Fibroblast of the aortic adventitia (primary cell): ENCODE results near the gene MYO1H. TPM values are rescaled to one million over a fixed set of nuclear protein-coding genes. Genes with fewer than 3 reads are reported as not detected.

Experiments used
- DNase-seq: peaks from one replicate; pipeline ENCODE4 v3.0.0-alpha.2; 2010; ENCODE audit warnings: low read depth
- H3K4me3 ChIP-seq: 2 replicates; pipeline ENCODE4 v1.5.1; 2011; ENCODE audit warnings: low read depth, mild to moderate bottlenecking, control low read depth, low read length, moderate library complexity
- total RNA-seq: library from RNA; depleted of rRNA; stranded (reverse); fragments of >200 nt; gene quantifications from 2 replicates; pipeline ENCODE4 v1.2.3, GENCODE V29; 2012; ENCODE audit warnings: low replicate concordance
- TF ChIP-seq, protein P1 (sequence below): IDR thresholded peaks from 2 replicates; pipeline ENCODE4 v1.5.1; 2011; ENCODE audit warnings: mild to moderate bottlenecking, low read length, control low read depth, inconsistent platforms; ENCODE audit not compliant: insufficient read depth

Gene MYO1H
- total RNA-seq, 1 donor, result not detected

DNA sequence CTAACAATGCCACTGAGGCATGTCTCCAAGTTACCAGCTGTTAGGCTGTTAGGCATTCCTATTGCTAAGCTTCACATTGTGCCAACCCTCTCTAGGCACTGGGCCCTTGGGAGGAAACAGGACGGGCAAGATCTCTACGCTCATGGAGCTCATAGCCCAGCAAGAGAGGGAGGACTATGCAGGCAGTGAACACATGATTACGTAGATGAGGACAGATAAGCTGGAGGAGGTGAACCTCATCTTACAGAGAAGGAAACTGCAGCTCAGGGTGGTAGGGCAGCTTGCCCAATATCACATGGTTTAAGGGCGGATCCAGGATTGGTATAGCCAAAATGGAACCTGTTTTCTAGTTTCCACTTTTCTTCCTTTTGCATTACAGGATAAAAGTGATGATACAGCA, 137.5 kb downstream of the MYO1H start:
- no peak overlapping the region for H3K4me3 ChIP-seq
- no peak for DNase-seq
- TF ChIP-seq, protein P1, sequence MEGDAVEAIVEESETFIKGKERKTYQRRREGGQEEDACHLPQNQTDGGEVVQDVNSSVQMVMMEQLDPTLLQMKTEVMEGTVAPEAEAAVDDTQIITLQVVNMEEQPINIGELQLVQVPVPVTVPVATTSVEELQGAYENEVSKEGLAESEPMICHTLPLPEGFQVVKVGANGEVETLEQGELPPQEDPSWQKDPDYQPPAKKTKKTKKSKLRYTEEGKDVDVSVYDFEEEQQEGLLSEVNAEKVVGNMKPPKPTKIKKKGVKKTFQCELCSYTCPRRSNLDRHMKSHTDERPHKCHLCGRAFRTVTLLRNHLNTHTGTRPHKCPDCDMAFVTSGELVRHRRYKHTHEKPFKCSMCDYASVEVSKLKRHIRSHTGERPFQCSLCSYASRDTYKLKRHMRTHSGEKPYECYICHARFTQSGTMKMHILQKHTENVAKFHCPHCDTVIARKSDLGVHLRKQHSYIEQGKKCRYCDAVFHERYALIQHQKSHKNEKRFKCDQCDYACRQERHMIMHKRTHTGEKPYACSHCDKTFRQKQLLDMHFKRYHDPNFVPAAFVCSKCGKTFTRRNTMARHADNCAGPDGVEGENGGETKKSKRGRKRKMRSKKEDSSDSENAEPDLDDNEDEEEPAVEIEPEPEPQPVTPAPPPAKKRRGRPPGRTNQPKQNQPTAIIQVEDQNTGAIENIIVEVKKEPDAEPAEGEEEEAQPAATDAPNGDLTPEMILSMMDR, result no peak

DNA sequence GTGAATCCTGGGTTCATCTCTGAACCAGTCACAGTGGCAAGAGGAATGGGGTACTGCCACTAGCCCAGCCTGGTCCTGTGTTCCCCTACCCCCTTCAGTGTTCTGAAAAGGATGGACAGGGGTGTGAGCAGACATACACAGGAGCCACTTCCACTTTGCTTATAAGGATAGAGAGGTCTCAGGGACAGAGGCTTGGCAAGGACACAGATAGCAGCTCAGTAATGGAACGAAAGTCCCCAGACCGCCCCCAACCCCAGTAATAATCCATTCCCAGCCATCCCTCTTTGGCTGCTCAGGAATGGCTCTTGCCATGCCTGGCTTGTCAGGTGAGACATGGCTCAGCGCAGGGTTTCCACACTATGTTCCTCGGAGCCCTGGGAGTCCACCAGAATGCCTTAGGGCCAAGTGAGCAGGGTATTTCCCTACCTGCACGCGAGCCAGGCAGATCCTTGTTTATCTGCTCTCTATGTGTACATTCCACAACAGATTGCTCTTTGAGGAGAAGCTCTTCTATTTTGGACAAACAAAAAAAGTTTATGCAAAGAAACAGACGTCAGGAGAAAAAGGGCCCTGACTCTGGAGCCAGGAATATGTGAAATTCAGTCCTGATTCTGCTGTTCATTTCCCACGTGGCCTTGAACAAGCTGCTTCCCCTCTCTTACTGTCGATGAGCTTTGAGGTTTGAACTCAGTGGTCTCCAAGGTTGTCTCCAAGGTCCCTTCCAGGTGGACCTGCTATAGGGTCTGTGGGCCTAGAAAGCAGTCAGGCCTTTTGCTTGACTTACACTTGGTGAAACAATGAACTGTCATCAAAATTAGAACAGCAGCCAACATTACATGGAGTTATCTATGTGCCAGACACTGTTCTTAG, 139.7 kb downstream of the MYO1H start:
- H3K4me3 ChIP-seq, result no peak overlapping the region
- TF ChIP-seq, protein P1, result no peak
- no peak for DNase-seq

DNA sequence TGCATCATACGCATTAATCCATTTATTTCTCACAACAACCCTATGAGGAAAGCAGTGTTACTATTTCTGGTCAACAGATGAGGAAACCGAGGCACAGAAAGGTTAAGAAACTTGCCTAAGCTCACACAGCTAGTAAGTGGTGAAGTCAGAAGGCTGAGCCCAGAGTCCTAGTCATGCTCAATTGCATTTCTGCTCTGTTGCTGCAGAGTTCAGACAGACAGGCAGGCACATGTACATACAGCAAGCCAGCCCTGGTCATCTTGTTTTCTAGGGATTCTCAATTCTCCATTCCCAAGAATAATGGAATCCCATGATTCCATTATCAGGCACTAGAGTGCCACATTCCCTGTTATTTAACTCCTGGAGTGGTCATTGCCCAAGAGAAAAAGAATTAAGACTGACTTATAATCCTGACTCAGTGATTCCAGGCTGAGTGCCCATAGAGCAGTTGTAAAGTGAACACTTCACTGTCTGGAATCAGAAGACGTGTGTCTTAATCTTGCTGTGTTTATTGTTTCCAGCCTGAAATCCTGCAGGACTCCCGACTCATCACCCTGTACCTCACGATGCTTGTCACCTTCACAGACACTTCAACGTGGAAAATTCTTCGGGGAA, 140.5 kb downstream of the MYO1H start:
- TF ChIP-seq, protein P1, result no peak
- DNase-seq, result peak; percentile 35

DNA sequence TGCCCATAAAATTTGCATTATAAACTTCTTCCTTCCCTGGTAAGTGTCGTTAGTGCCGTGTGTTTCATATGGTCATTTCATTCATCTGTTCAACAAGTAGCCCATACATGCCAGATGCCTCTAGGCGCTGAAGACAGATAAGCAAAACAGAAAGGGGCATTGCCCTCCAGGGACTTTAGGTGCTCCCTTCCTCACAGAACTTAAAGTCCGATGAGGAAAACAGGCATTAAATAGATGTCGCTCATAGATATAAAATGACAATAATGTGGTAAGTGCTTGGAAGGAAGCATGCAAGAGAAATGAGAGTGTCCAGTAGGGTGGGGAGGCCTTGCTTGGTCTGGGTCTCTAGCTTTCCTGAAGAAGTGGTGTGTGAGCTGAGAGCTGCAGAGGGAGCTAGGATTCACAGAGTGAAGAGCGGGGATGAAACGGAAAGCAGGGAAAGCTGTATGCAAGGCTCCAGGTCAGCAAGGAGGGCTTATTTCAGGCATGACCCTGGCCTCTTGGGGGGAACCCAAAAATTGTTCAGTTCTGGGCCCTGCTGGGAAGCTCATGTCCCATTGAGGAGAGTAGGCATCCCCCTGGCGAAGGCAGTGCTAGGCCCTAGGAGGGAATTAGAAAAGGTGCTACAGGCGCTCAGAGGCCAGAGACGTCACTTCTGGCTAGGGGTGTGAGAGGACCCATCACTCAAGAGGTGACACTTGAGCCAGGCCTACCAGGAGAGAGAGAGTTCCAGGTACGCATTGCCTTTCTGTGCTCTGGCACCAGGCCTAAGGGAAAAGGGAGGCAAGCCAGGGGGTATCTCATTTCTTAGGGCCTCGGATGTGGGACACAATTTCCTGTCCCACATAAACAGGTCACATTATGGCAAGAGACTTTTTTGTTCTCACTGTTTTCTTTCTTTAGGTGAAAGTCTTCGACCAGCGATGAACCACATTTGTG, 141.6 kb downstream of the MYO1H start:
- no peak overlapping the region for H3K4me3 ChIP-seq
- no peak for DNase-seq
- TF ChIP-seq, protein P1, result no peak

More for the DNA sequence above, 140.5 kb downstream of the MYO1H start:
- H3K4me3 ChIP-seq, result no peak overlapping the region

DNA sequence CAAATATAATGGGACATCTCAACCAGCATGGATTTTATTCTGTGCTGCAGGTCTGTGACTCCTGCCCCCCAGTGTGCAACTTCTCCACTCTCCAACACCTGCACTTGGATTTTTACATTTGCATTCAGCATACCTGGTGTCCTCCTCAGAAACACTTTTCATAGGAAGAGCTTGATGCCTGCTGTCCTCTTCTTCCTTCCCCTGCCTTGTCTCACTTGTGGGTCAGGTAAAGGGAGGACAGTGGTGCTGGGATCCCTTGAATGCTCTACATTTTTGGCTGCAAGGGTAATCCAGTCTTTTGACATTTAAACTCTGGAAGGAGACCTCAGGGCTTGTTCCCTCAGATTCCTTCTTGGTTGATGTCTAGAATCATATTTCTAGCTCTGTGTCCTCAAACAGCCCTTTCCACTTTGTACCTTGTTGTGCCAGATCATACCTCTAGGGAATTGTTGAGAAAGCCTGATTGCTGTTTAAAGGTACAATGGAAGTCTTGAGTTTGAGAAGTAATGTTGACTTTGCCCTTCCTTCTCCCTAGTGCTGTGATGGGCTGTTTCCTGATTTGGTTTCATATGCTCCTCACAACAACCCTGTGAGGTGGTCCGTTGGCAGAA, 142.4 kb downstream of the MYO1H start:
- TF ChIP-seq, protein P1, result no peak
- H3K4me3 ChIP-seq, result no peak overlapping the region
- no peak for DNase-seq

DNA sequence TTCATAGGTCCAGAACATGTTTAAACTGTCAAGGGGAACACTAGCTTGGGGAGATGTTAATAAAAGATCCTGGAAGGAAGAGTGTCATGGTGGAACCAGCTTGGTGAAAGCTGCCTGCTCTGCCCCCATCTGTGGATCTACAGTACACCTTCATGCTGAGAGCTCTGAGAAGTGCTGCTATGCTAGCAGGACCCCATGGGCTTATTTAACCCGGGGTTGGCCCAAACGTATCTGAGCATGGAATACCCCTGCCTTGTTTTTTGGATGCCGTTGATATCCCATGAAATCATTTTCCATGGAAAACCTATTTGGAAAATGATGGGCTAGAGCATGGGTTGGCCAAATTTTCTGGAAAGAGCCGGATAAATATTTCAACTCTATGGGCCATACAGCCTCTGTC, 144.0 kb downstream of the MYO1H start:
- DNase-seq, result no peak
- TF ChIP-seq, protein P1, result no peak
- no peak overlapping the region for H3K4me3 ChIP-seq
